GM12878 (cell line): Measurements from ENCODE around the gene GAK. TPM values are rescaled to one million over a fixed set of nuclear protein-coding genes. Genes with fewer than 3 reads are reported as not detected.

ENCODE experiments used
- ATAC-seq: fragments of 200-7000 bp; cut with Tn5 transposase; 3 replicates; pipeline ENCODE4 v1.9.1; 2020; ENCODE audit warnings: mild to moderate bottlenecking, moderate library complexity
- BruUV-seq: library from RNA; stranded (reverse); fragments of 400-500 nt; replicated peaks from 2 replicates; lab custom pipeline; 2021; lab: Mats Ljungman, UMichigan
- CTCF ChIA-PET: fragments of 300-600 bp; sonication (Branson Sonifier 250); formaldehyde crosslinking; extraction: SDS; loops from one replicate; lab custom pipeline; 2021; ENCODE audit warnings: inconsistent platforms; lab: Yijun Ruan, JAX
- POLR2A ChIA-PET: fragments of 350-600 bp; formaldehyde crosslinking; extraction: SDS; loops from one replicate; lab custom pipeline; 2021; ENCODE audit warnings: inconsistent platforms; lab: Charles Lee
- RAD21 ChIA-PET: fragments of 300-600 bp; sonication (Branson Sonifier 250); formaldehyde crosslinking; loops from one replicate; lab custom pipeline; 2023; ENCODE audit warnings: antibody characterized with exemption; ENCODE audit not compliant: unreplicated experiment; lab: Charles Lee
- SMC1A ChIA-PET: fragments of 300-600 bp; sonication (Branson Sonifier 250); formaldehyde crosslinking; loops from one replicate; lab custom pipeline; 2023; ENCODE audit not compliant: unreplicated experiment, uncharacterized antibody; lab: Charles Lee
- DNase-seq: peaks from one replicate; pipeline ENCODE4 v3.0.0-alpha.2; 2011; ENCODE audit warnings: low read depth, low spot score
- FAIRE-seq: peaks from 3 replicates; lab custom pipeline; 2011; peaks lifted over from hg19 to GRCh38; lab: Jason Lieb, UNC
- H2AFZ ChIP-seq: 2 replicates; pipeline ENCODE4 v1.6.0; 2011; ENCODE audit warnings: low read depth, low read length, control low read depth; ENCODE audit not compliant: control insufficient read depth
- H3K27ac ChIP-seq: 2 replicates; pipeline ENCODE4 v1.5.1; 2011; ENCODE audit warnings: control low read depth; ENCODE audit not compliant: control insufficient read depth, insufficient read depth
- H3K27me3 ChIP-seq, 2 experiments: replicated peaks in 1 of 2; 2 replicates each; pipeline versions ENCODE4 v1.6.0 to v1.6.1; 2011; ENCODE audit warnings: low read length in 1 of 2; ENCODE audit not compliant: control insufficient read depth in 2 of 2, insufficient read depth in 2 of 2
- H3K36me3 ChIP-seq, 2 experiments: 2 replicates each; pipeline ENCODE4 v1.5.1; 2011; ENCODE audit warnings: low read length in 1 of 2; ENCODE audit not compliant: control insufficient read depth in 2 of 2, insufficient read depth in 2 of 2
- H3K4me1 ChIP-seq: 2 replicates; pipeline ENCODE4 v1.6.1; 2011; ENCODE audit warnings: mild to moderate bottlenecking, low read length, moderate library complexity, mixed read lengths; ENCODE audit not compliant: control insufficient read depth, insufficient read depth
- H3K4me2 ChIP-seq: 2 replicates; pipeline ENCODE4 v1.6.0; 2011; ENCODE audit warnings: control low read depth; ENCODE audit not compliant: control insufficient read depth, insufficient read depth
- H3K4me3 ChIP-seq: fragments of 200-600 bp; sonication (generic); 2 replicates; pipeline ENCODE4 v1.5.1; 2016
- H3K79me2 ChIP-seq: 2 replicates; pipeline ENCODE4 v1.6.0; 2011; ENCODE audit warnings: low read length; ENCODE audit not compliant: control insufficient read depth, insufficient read depth
- H3K9ac ChIP-seq: 2 replicates; pipeline ENCODE4 v1.8.0; 2011; ENCODE audit warnings: low read length, control low read depth, mixed read lengths; ENCODE audit not compliant: control insufficient read depth, insufficient read depth
- H3K9me3 ChIP-seq: replicated peaks from 3 replicates; pipeline ENCODE4 v1.5.1; 2011; ENCODE audit warnings: mild to moderate bottlenecking, low read length; ENCODE audit not compliant: control insufficient read depth, insufficient read depth
- H4K20me1 ChIP-seq: 2 replicates; pipeline ENCODE4 v1.6.0; 2011; ENCODE audit not compliant: control insufficient read depth, insufficient read depth
- CHD1 ChIP-seq: IDR thresholded peaks from 2 replicates; pipeline ENCODE4 v1.6.1; 2012; ENCODE audit warnings: low read depth, low read length, improper control_type of control experiment
- CHD4 ChIP-seq: fragments of 200-600 bp; sonication (generic); IDR thresholded peaks from 2 replicates; pipeline ENCODE4 v1.6.1; 2016; ENCODE audit warnings: mild to moderate bottlenecking
- FOXK2 ChIP-seq: fragments of 450-650 bp; IDR thresholded peaks from 2 replicates; pipeline ENCODE4 v1.6.1; 2017; ENCODE audit warnings: mild to moderate bottlenecking, moderate library complexity
- KAT2A ChIP-seq: conservative IDR thresholded peaks from 2 replicates; pipeline ENCODE4 v1.6.1; 2011; ENCODE audit warnings: low read depth, low read length; ENCODE audit not compliant: control insufficient read depth
- KLF5 ChIP-seq: fragments of 450-650 bp; IDR thresholded peaks from 2 replicates; pipeline ENCODE4 v1.6.1; 2014; ENCODE audit warnings: mild to moderate bottlenecking; ENCODE audit not compliant: partially characterized antibody
- NFXL1 ChIP-seq: fragments of 450-650 bp; IDR thresholded peaks from 2 replicates; pipeline ENCODE4 v1.6.1; 2017; ENCODE audit warnings: antibody characterized with exemption, mild to moderate bottlenecking, borderline replicate concordance
- NR2C2 ChIP-seq: IDR thresholded peaks from 2 replicates; pipeline ENCODE4 v1.6.1; 2011; ENCODE audit warnings: borderline replicate concordance, low read depth; ENCODE audit not compliant: control insufficient read depth, insufficient read length
- RAD51 ChIP-seq: fragments of 450-650 bp; IDR thresholded peaks from 2 replicates; pipeline ENCODE4 v1.6.1; 2016; ENCODE audit warnings: moderate library complexity, mild to moderate bottlenecking, inconsistent platforms
- RBBP5 ChIP-seq: fragments of 200-600 bp; sonication (generic); conservative IDR thresholded peaks from 2 replicates; pipeline ENCODE4 v1.6.1; 2016
- ZNF217 ChIP-seq: fragments of 450-650 bp; IDR thresholded peaks from 2 replicates; pipeline ENCODE4 v1.6.1; 2017; ENCODE audit warnings: antibody characterized with exemption, mild to moderate bottlenecking
- ZNF274 ChIP-seq: IDR thresholded peaks from one replicate; pipeline ENCODE4 v1.8.0; 2011; ENCODE audit not compliant: insufficient read length, insufficient read depth
- WGBS: methylation state at CpG from one replicate; pipeline ENCODE4 v1.1.6; 2016; ENCODE audit warnings: low lambda C conversion rate; ENCODE audit not compliant: insufficient replicate concordance, insufficient coverage; ENCODE audit errors: missing lambda C conversion rate; 5-methylcytosine and 5-hydroxymethylcytosine counted together
- in situ Hi-C: fragments of 300-500 bp; cut with MboI; formaldehyde crosslinking; loops from 9 replicates; pipeline ENCODE4 v1.14.3; 2018; ENCODE audit warnings: mixed read lengths
- intact Hi-C: fragments of 100-400 bp; cut with micrococcal nuclease; formaldehyde crosslinking; loops from one replicate; pipeline ENCODE4 v1.14.2; 2022; ENCODE audit not compliant: unreplicated experiment
- polyA plus RNA-seq, 11 experiments: library from polyadenylated mRNA; depleted of rRNA in 4 of 11; unstranded in 6 of 11; stranded (reverse) in 5 of 11; fragments of >200 nt; fragmentation: Nextera tagmentation in 4 of 11; fragmentation: Illumina TruSeq in 1 of 11; extraction: Ambion mirVana in 4 of 11; extraction: Trizol in 1 of 11; gene quantifications; 1 replicate in 1 of 11; 2 replicates in 10 of 11; pipeline versions ENCODE4 v1.2.1 to v1.2.3, GENCODE V29; 2011 to 2016; ENCODE audit warnings: inconsistent platforms in 2 of 11, missing spikeins in 2 of 11, low read depth in 1 of 11
- total RNA-seq, 4 experiments: library from RNA; depleted of rRNA in 3 of 4; stranded (reverse); fragments of >200 nt in 3 of 4; fragmentation: Illumina TruSeq in 1 of 4; extraction: Trizol in 1 of 4; gene quantifications; 2 replicates each; pipeline versions ENCODE4 v1.2.1 to v1.2.3, GENCODE V29; 2013 to 2021
- TF ChIP-seq, protein P1 (sequence below): IDR thresholded peaks from 2 replicates; pipeline ENCODE4 v1.6.1; 2012; ENCODE audit warnings: improper control_type of control experiment, low read depth, low read length; ENCODE audit not compliant: insufficient replicate concordance
- TF ChIP-seq, protein P2 (sequence below): fragments of 450-650 bp; IDR thresholded peaks from 2 replicates; pipeline ENCODE4 v1.6.1; 2017; ENCODE audit warnings: mild to moderate bottlenecking, low read depth, inconsistent platforms; ENCODE audit not compliant: poor library complexity, severe bottlenecking
- TF ChIP-seq, protein P3 (sequence below): fragments of 450-650 bp; IDR thresholded peaks from 2 replicates; pipeline ENCODE4 v1.6.1; 2016; ENCODE audit warnings: mild to moderate bottlenecking

GAK gene
- total and polyA plus RNA-seq, 10 of the 15 experiments (the other 5 are each of a cell fraction or from before 2014, with no cell fraction given), result 0.82 to 127 (median 53.8) TPM

DNA sequence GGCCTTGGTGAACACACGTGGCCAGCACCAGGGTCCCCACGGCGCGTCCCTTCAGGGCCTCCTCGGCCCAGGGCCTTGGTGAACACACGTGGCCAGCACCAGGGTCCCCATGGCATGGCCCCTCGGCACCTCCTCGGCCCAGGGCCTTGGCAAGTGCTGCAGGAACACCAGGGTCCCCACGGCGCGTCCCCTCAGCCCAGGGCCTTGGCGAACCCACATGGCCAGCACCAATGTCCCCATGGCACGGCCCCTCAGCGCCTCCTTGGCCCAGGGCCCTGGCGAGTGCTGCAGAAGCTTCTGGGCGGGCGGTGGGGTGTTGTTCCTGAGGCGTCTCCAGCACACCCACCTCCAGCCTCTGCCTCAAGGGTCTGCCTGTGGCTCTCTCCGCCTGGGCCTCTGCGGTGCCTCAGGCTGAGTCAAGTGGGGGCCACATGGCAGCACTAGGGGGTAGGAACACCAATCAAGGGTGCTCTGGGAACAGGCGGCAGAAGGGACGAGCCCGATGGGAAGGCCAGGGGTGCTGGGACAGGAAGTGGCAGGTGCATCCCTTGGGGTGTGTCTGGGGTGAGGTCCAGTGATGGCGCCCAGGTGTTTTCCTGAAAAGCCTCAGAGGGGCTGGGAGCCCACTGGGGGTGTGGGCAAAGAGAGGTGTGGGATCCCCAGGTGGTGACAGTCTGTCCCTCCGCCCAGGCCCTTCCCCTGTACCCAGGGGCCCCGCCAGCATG is 64.4 kb downstream of the GAK start:
- Histone ChIP-seq H3K36me3 (peaks cover 21 to 44% of the 10 kb centered on the region in 2 experiments; a peak in 3 of 4 replicates), H3K27me3 (no peaks in the 10 kb centered on the region), H3K4me1 (no peaks in the 10 kb centered on the region), H3K9me3 (no peaks in the 10 kb centered on the region; the same call in 2 of the 3 replicates), H3K79me2 (no peaks in the 10 kb centered on the region), H3K4me2 (no peak overlapping the region), H3K4me3 (no peak overlapping the region), H3K9ac (no peak overlapping the region), H3K27ac (no peak overlapping the region), H4K20me1 (no peaks in the 10 kb centered on the region), H2AFZ (no peak overlapping the region)
- TF ChIP-seq NR2C2, result no peak
- TF ChIP-seq ZNF274, result no peak
- no peak for TF ChIP-seq RAD51
- TF ChIP-seq ZNF217, result no peak
- no peak for TF ChIP-seq CHD1
- TF ChIP-seq, protein P1, sequence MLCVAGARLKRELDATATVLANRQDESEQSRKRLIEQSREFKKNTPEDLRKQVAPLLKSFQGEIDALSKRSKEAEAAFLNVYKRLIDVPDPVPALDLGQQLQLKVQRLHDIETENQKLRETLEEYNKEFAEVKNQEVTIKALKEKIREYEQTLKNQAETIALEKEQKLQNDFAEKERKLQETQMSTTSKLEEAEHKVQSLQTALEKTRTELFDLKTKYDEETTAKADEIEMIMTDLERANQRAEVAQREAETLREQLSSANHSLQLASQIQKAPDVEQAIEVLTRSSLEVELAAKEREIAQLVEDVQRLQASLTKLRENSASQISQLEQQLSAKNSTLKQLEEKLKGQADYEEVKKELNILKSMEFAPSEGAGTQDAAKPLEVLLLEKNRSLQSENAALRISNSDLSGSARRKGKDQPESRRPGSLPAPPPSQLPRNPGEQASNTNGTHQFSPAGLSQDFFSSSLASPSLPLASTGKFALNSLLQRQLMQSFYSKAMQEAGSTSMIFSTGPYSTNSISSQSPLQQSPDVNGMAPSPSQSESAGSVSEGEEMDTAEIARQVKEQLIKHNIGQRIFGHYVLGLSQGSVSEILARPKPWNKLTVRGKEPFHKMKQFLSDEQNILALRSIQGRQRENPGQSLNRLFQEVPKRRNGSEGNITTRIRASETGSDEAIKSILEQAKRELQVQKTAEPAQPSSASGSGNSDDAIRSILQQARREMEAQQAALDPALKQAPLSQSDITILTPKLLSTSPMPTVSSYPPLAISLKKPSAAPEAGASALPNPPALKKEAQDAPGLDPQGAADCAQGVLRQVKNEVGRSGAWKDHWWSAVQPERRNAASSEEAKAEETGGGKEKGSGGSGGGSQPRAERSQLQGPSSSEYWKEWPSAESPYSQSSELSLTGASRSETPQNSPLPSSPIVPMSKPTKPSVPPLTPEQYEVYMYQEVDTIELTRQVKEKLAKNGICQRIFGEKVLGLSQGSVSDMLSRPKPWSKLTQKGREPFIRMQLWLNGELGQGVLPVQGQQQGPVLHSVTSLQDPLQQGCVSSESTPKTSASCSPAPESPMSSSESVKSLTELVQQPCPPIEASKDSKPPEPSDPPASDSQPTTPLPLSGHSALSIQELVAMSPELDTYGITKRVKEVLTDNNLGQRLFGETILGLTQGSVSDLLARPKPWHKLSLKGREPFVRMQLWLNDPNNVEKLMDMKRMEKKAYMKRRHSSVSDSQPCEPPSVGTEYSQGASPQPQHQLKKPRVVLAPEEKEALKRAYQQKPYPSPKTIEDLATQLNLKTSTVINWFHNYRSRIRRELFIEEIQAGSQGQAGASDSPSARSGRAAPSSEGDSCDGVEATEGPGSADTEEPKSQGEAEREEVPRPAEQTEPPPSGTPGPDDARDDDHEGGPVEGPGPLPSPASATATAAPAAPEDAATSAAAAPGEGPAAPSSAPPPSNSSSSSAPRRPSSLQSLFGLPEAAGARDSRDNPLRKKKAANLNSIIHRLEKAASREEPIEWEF, result no peak
- TF ChIP-seq KLF5, result no peak
- no peak for TF ChIP-seq NFXL1
- TF ChIP-seq CHD4, result no peak
- TF ChIP-seq RBBP5, result no peak
- no peak for TF ChIP-seq FOXK2
- TF ChIP-seq, protein P2, sequence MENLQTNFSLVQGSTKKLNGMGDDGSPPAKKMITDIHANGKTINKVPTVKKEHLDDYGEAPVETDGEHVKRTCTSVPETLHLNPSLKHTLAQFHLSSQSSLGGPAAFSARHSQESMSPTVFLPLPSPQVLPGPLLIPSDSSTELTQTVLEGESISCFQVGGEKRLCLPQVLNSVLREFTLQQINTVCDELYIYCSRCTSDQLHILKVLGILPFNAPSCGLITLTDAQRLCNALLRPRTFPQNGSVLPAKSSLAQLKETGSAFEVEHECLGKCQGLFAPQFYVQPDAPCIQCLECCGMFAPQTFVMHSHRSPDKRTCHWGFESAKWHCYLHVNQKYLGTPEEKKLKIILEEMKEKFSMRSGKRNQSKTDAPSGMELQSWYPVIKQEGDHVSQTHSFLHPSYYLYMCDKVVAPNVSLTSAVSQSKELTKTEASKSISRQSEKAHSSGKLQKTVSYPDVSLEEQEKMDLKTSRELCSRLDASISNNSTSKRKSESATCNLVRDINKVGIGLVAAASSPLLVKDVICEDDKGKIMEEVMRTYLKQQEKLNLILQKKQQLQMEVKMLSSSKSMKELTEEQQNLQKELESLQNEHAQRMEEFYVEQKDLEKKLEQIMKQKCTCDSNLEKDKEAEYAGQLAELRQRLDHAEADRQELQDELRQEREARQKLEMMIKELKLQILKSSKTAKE, result no peak
- no peak for TF ChIP-seq KAT2A
- TF ChIP-seq, protein P3, sequence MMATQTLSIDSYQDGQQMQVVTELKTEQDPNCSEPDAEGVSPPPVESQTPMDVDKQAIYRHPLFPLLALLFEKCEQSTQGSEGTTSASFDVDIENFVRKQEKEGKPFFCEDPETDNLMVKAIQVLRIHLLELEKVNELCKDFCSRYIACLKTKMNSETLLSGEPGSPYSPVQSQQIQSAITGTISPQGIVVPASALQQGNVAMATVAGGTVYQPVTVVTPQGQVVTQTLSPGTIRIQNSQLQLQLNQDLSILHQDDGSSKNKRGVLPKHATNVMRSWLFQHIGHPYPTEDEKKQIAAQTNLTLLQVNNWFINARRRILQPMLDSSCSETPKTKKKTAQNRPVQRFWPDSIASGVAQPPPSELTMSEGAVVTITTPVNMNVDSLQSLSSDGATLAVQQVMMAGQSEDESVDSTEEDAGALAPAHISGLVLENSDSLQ, result no peak
- ChIA-PET CTCF (no interaction called here), RAD21 (no interaction called here), POLR2A (no interaction called here), SMC1A (no interaction called here)
- FAIRE-seq (no peak), DNase-seq (no peak), ATAC-seq (no peak)
- WGBS, result 83% methylated on average over 24 of the region's 26 CpGs
- BruUV-seq, result no TSS peak
- intact Hi-C loops (no loop called here), in situ Hi-C loops (no loop called here)
